Measurements from ENCODE around the gene AURKAIP1.
A peak's percentile ranks its signal among the peaks of the same experiment; 100 is the strongest.

AURKAIP1 gene

DNA sequence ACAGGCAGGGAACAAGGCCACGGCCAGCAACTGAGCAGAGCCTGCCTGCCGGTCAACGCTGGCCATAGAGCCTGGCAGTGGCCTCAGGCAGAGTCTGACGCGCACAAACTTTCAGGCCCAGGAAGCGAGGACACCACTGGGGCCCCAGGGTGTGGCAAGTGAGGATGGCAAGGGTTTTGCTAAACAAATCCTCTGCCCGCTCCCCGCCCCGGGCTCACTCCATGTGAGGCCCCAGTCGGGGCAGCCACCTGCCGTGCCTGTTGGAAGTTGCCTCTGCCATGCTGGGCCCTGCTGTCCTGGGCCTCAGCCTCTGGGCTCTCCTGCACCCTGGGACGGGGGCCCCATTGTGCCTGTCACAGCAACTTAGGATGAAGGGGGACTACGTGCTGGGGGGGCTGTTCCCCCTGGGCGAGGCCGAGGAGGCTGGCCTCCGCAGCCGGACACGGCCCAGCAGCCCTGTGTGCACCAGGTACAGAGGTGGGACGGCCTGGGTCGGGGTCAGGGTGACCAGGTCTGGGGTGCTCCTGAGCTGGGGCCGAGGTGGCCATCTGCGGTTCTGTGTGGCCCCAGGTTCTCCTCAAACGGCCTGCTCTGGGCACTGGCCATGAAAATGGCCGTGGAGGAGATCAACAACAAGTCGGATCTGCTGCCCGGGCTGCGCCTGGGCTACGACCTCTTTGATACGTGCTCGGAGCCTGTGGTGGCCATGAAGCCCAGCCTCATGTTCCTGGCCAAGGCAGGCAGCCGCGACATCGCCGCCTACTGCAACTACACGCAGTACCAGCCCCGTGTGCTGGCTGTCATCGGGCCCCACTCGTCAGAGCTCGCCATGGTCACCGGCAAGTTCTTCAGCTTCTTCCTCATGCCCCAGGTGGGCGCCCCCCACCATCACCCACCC is 43.7 kb downstream of the AURKAIP1 start, which contains the start of gene TAS1R3:
TAS1R3 (plus strand) TSS at position 213 of the 898 bp plus-strand sequence; CDS start at position 279, 66 bp downstream.
- Histone ChIP-seq H3K9me3 (ENCODE audit: control insufficient read depth, low read depth, low read length) (no peaks in the 10 kb centered on the region), H3K4me1 (ENCODE audit: control insufficient read depth, low read depth, low read length) (no peaks in the 10 kb centered on the region), H3K4me3 (ENCODE audit: low read length) (no peak within 1 kb of the TSS), H3K9ac (ENCODE audit: low read length) (no peak within 1 kb of the TSS), H3K27ac (ENCODE audit: low read length) (no peak within 1 kb of the TSS), H3K36me3 (ENCODE audit: control insufficient read depth, low read depth, low read length) (no peaks in the 10 kb centered on the region), H3K27me3 (ENCODE audit: control insufficient read depth, insufficient read depth, low read length) (no peaks in the 10 kb centered on the region)

DNA sequence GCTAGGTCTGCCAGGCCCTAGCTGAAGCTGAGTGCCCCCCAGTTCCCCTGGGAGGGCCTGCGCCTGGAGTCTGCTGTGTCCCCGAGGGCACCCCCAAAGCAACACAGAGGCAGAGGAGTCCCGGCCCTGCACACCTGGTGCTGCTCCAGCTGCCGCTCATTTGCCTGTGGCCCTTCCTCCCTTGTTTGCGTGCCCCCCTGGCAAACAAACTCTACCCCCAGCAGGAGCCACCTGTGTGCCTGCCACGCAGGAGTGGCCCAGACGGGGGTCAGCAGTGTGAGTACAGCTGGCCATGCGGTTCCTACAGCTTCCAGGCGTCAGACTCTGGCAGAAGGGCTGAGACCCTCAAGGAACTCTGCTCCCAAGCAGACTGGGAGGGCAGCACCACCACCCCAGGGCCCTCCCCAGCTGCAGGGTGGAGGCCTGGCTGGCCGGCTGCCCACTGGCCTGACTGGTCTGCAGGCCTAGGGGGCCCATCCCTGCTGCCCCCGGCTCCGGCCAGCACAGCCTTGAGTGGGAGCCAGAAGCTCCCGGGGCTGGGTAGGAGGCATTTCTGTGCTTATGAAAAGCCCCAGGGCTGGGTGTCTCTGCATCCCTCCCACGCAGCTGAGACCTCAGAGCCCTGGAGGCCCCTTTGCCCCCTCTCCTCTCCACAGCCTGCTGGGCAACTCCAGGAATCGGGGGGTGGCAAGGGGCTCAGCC is 44.5 kb downstream of the AURKAIP1 start:
- H3K4me3 ChIP-seq (ENCODE audit: low read length): no peak overlapping the region
- H3K9ac ChIP-seq (ENCODE audit: low read length): no peak overlapping the region
- no peaks in the 10 kb centered on the region for H3K36me3 ChIP-seq (ENCODE audit: control insufficient read depth, low read depth, low read length)
- no peaks in the 10 kb centered on the region for H3K4me1 ChIP-seq (ENCODE audit: control insufficient read depth, low read depth, low read length)
- H3K27ac ChIP-seq (ENCODE audit: low read length): no peak overlapping the region
- no peaks in the 10 kb centered on the region for H3K9me3 ChIP-seq (ENCODE audit: control insufficient read depth, low read depth, low read length)
- no peaks in the 10 kb centered on the region for H3K27me3 ChIP-seq (ENCODE audit: control insufficient read depth, insufficient read depth, low read length)

GRCh38 chr1:1329304-1330210 is 45.5 kb downstream of the AURKAIP1 start:
- no peaks in the 10 kb centered on the region for H3K36me3 ChIP-seq (ENCODE audit: control insufficient read depth, low read depth, low read length)
- H3K4me1 ChIP-seq (ENCODE audit: control insufficient read depth, low read depth, low read length): no peaks in the 10 kb centered on the region
- no peak overlapping the region for H3K4me3 ChIP-seq (ENCODE audit: low read length)
- H3K27me3 ChIP-seq (ENCODE audit: control insufficient read depth, insufficient read depth, low read length): no peaks in the 10 kb centered on the region
- H3K9ac ChIP-seq (ENCODE audit: low read length): no peak overlapping the region
- H3K9me3 ChIP-seq (ENCODE audit: control insufficient read depth, low read depth, low read length): no peaks in the 10 kb centered on the region
- no peak overlapping the region for H3K27ac ChIP-seq (ENCODE audit: low read length)

- Histone ChIP-seq H3K27ac (ENCODE audit: low read length) (no peak overlapping the region), H3K4me3 (ENCODE audit: low read length) (no peak overlapping the region), H3K9ac (ENCODE audit: low read length) (no peak overlapping the region), H3K36me3 (ENCODE audit: control insufficient read depth, low read depth, low read length) (no peaks in the 10 kb centered on the region), H3K27me3 (ENCODE audit: control insufficient read depth, insufficient read depth, low read length) (no peaks in the 10 kb centered on the region), H3K4me1 (ENCODE audit: control insufficient read depth, low read depth, low read length) (no peaks in the 10 kb centered on the region), H3K9me3 (ENCODE audit: control insufficient read depth, low read depth, low read length) (no peaks in the 10 kb centered on the region)
Observed at GRCh38 chr1:1328254-1328653, 46.8 kb downstream of the AURKAIP1 start.

GRCh38 chr1:1327291-1327690 is 47.7 kb downstream of the AURKAIP1 start:
- H3K4me3 ChIP-seq (ENCODE audit: low read length): no peak overlapping the region
- no peaks in the 10 kb centered on the region for H3K4me1 ChIP-seq (ENCODE audit: control insufficient read depth, low read depth, low read length)
- no peaks in the 10 kb centered on the region for H3K9me3 ChIP-seq (ENCODE audit: control insufficient read depth, low read depth, low read length)
- no peaks in the 10 kb centered on the region for H3K36me3 ChIP-seq (ENCODE audit: control insufficient read depth, low read depth, low read length)
- no peak overlapping the region for H3K9ac ChIP-seq (ENCODE audit: low read length)
- H3K27me3 ChIP-seq (ENCODE audit: control insufficient read depth, insufficient read depth, low read length): no peaks in the 10 kb centered on the region
- no peak overlapping the region for H3K27ac ChIP-seq (ENCODE audit: low read length)

- Histone ChIP-seq H3K9me3 (ENCODE audit: control insufficient read depth, low read depth, low read length) (no peaks in the 10 kb centered on the region), H3K4me1 (ENCODE audit: control insufficient read depth, low read depth, low read length) (no peaks in the 10 kb centered on the region), H3K4me3 (ENCODE audit: low read length) (no peak overlapping the region), H3K9ac (ENCODE audit: low read length) (no peak overlapping the region), H3K27ac (ENCODE audit: low read length) (no peak overlapping the region), H3K36me3 (ENCODE audit: control insufficient read depth, low read depth, low read length) (no peaks in the 10 kb centered on the region), H3K27me3 (ENCODE audit: control insufficient read depth, insufficient read depth, low read length) (no peaks in the 10 kb centered on the region)
Observed at GRCh38 chr1:1326075-1326605, 48.9 kb downstream of the AURKAIP1 start.

GRCh38 chr1:1325288-1326074 is 49.5 kb downstream of the AURKAIP1 start:
- no peaks in the 10 kb centered on the region for H3K36me3 ChIP-seq (ENCODE audit: control insufficient read depth, low read depth, low read length)
- H3K27ac ChIP-seq (ENCODE audit: low read length): no peak overlapping the region
- peak overlapping the region; percentile 74 for H3K4me3 ChIP-seq (ENCODE audit: low read length)
- no peaks in the 10 kb centered on the region for H3K9me3 ChIP-seq (ENCODE audit: control insufficient read depth, low read depth, low read length)
- no peaks in the 10 kb centered on the region for H3K27me3 ChIP-seq (ENCODE audit: control insufficient read depth, insufficient read depth, low read length)
- peak overlapping the region; percentile 66 for H3K9ac ChIP-seq (ENCODE audit: low read length)
- no peaks in the 10 kb centered on the region for H3K4me1 ChIP-seq (ENCODE audit: control insufficient read depth, low read depth, low read length)

- Histone ChIP-seq H3K9ac (ENCODE audit: low read length) (peak within 1 kb of the TSS; percentile 77), H3K36me3 (ENCODE audit: control insufficient read depth, low read depth, low read length) (peaks cover 2% of the 10 kb centered on the region), H3K27me3 (ENCODE audit: control insufficient read depth, insufficient read depth, low read length) (no peaks in the 10 kb centered on the region), H3K4me1 (ENCODE audit: control insufficient read depth, low read depth, low read length) (no peaks in the 10 kb centered on the region), H3K4me3 (ENCODE audit: low read length) (peak within 1 kb of the TSS; percentile 84), H3K27ac (ENCODE audit: low read length) (no peak within 1 kb of the TSS), H3K9me3 (ENCODE audit: control insufficient read depth, low read depth, low read length) (no peaks in the 10 kb centered on the region)
Observed at GRCh38 chr1:1324524-1325287, 50.3 kb downstream of the AURKAIP1 start, which contains the start of the genes CPTP and INTS11. CPTP (plus strand) TSS chr1:1324802; CDS start chr1:1326911, 2,109 bp downstream. INTS11 (minus strand) TSS chr1:1324660; CDS start chr1:1324608, 52 bp downstream.

GRCh38 chr1:1324084-1324523 is 50.9 kb downstream of the AURKAIP1 start:
- Histone ChIP-seq H3K27me3 (ENCODE audit: control insufficient read depth, insufficient read depth, low read length) (no peaks in the 10 kb centered on the region), H3K9ac (ENCODE audit: low read length) (peak overlapping the region; percentile 77), H3K4me3 (ENCODE audit: low read length) (peak overlapping the region; percentile 84), H3K27ac (ENCODE audit: low read length) (no peak overlapping the region), H3K36me3 (ENCODE audit: control insufficient read depth, low read depth, low read length) (peaks cover 8% of the 10 kb centered on the region), H3K9me3 (ENCODE audit: control insufficient read depth, low read depth, low read length) (no peaks in the 10 kb centered on the region), H3K4me1 (ENCODE audit: control insufficient read depth, low read depth, low read length) (no peaks in the 10 kb centered on the region)

Data from iPS-18a (cell line).